PC-9 (cell line): ENCODE measurements around the gene IGF2R. TPM values are rescaled to one million over a fixed set of nuclear protein-coding genes. Genes with fewer than 3 reads are reported as not detected.

Experiments used
- BruUV-seq: library from RNA; stranded (reverse); fragments of 400-500 nt; replicated peaks from 2 replicates; lab custom pipeline; 2021; lab: Mats Ljungman, UMichigan
- CTCF ChIA-PET: fragments of 300-600 bp; sonication (Branson Sonifier 250); formaldehyde crosslinking; loops from one replicate; lab custom pipeline; 2022; ENCODE audit warnings: antibody characterized with exemption; lab: Charles Lee
- POLR2A ChIA-PET: fragments of 300-600 bp; sonication (Branson Sonifier 250); formaldehyde crosslinking; loops from one replicate; lab custom pipeline; 2022; ENCODE audit warnings: antibody characterized with exemption; ENCODE audit not compliant: unreplicated experiment; lab: Charles Lee
- DNase-seq, 2 experiments: peaks; one replicate each; pipeline versions ENCODE4 v3.0.0 to v3.0.0-alpha.2; 2015 to 2022; ENCODE audit warnings: mixed read lengths in 1 of 2
- H2AFZ ChIP-seq: fragments of 200-600 bp; sonication (generic); 2 replicates; pipeline ENCODE4 v1.8.1; 2017; ENCODE audit warnings: antibody characterized with exemption
- H3F3A ChIP-seq: fragments of 200-600 bp; sonication (generic); 2 replicates; pipeline ENCODE4 v1.8.1; 2017; ENCODE audit warnings: antibody characterized with exemption, mild to moderate bottlenecking, low read depth; ENCODE audit not compliant: insufficient read depth
- H3K27ac ChIP-seq: fragments of 200-600 bp; sonication (generic); 2 replicates; pipeline ENCODE4 v1.6.1; 2016; ENCODE audit warnings: mixed run types
- H3K27me3 ChIP-seq: fragments of 200-600 bp; sonication (generic); 2 replicates; pipeline ENCODE4 v1.6.1; 2016; ENCODE audit warnings: low read depth, mixed run types; ENCODE audit not compliant: insufficient read depth
- H3K36me3 ChIP-seq: fragments of 200-600 bp; sonication (generic); 2 replicates; pipeline ENCODE4 v1.6.1; 2016; ENCODE audit warnings: low read depth, mixed run types
- H3K4me1 ChIP-seq: fragments of 200-600 bp; sonication (generic); replicated peaks from 2 replicates; pipeline ENCODE4 v1.6.1; 2016; ENCODE audit warnings: mixed run types; ENCODE audit not compliant: insufficient read depth
- H3K4me2 ChIP-seq: fragments of 200-600 bp; sonication (generic); 2 replicates; pipeline ENCODE4 v1.6.1; 2017; ENCODE audit warnings: mixed run types
- H3K4me3 ChIP-seq: fragments of 200-600 bp; sonication (generic); 2 replicates; pipeline ENCODE4 v1.6.1; 2016; ENCODE audit warnings: mixed run types
- H3K79me2 ChIP-seq: fragments of 200-600 bp; sonication (generic); 2 replicates; pipeline ENCODE4 v1.6.1; 2017; ENCODE audit warnings: low read depth, mixed run types
- H3K9me2 ChIP-seq: fragments of 200-600 bp; sonication (generic); 2 replicates; pipeline ENCODE4 v1.8.1; 2017; ENCODE audit warnings: mild to moderate bottlenecking; ENCODE audit not compliant: insufficient read depth
- H3K9me3 ChIP-seq: fragments of 200-600 bp; sonication (generic); 2 replicates; pipeline ENCODE4 v1.8.1; 2016; ENCODE audit warnings: low read depth; ENCODE audit not compliant: insufficient read depth
- H4K20me1 ChIP-seq: fragments of 200-600 bp; sonication (generic); 2 replicates; pipeline ENCODE4 v1.8.1; 2017; ENCODE audit not compliant: insufficient read depth
- EZH2 ChIP-seq: fragments of 200-600 bp; sonication (generic); IDR thresholded peaks from 2 replicates; pipeline ENCODE4 v1.8.0; 2017; ENCODE audit warnings: antibody characterized with exemption, low read depth
- intact Hi-C: fragments of 100-400 bp; cut with micrococcal nuclease; formaldehyde crosslinking; loops from one replicate; pipeline ENCODE4 v1.10.0; 2022; ENCODE audit not compliant: unreplicated experiment
- total RNA-seq: library from RNA; stranded (reverse); gene quantifications from 2 replicates; pipeline ENCODE4 v1.2.3, GENCODE V29; 2021
- TF ChIP-seq, protein P1 (sequence below): fragments of 200-600 bp; sonication (generic); conservative IDR thresholded peaks from 2 replicates; pipeline ENCODE4 v1.6.1; 2017; ENCODE audit warnings: mixed run types, antibody characterized with exemption, mild to moderate bottlenecking, moderate library complexity

Gene IGF2R
- total RNA-seq, 1 experiment from 2014 or later, result 53.1 TPM

GRCh38 chr6:160038479-160038878 is 69.6 kb downstream of the IGF2R start:
- BruUV-seq, result no TSS peak
- H3K4me1 ChIP-seq, result no peaks in the 10 kb centered on the region
- no peaks in the 10 kb centered on the region for H3K79me2 ChIP-seq
- H3K4me3 ChIP-seq, result no peak overlapping the region
- TF ChIP-seq, protein P1, sequence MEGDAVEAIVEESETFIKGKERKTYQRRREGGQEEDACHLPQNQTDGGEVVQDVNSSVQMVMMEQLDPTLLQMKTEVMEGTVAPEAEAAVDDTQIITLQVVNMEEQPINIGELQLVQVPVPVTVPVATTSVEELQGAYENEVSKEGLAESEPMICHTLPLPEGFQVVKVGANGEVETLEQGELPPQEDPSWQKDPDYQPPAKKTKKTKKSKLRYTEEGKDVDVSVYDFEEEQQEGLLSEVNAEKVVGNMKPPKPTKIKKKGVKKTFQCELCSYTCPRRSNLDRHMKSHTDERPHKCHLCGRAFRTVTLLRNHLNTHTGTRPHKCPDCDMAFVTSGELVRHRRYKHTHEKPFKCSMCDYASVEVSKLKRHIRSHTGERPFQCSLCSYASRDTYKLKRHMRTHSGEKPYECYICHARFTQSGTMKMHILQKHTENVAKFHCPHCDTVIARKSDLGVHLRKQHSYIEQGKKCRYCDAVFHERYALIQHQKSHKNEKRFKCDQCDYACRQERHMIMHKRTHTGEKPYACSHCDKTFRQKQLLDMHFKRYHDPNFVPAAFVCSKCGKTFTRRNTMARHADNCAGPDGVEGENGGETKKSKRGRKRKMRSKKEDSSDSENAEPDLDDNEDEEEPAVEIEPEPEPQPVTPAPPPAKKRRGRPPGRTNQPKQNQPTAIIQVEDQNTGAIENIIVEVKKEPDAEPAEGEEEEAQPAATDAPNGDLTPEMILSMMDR, result no peak
- TF ChIP-seq EZH2, result no peak
- H3K4me2 ChIP-seq, result no peak overlapping the region
- no peak for DNase-seq
- H3K27ac ChIP-seq, result no peak overlapping the region
- no peaks in the 10 kb centered on the region for H3K9me2 ChIP-seq
- H3F3A ChIP-seq, result no peaks in the 10 kb centered on the region; the same call in 1 of the 2 replicates
- peaks cover 7% of the 10 kb centered on the region; the same call in 1 of the 2 replicates for H3K36me3 ChIP-seq
- POLR2A ChIA-PET, result no interaction called here
- H3K27me3 ChIP-seq, result no peaks in the 10 kb centered on the region
- intact Hi-C loops, result loop anchor here (5.0 kb wide), 1 partner anchor 66 kb away; no protein-coding TSS in a partner anchor
- CTCF ChIA-PET, result interaction anchor here (0.6 kb wide), 1 partner anchor 727 kb away, joined by 3 read pairs; no protein-coding TSS in a partner anchor
- H3K9me3 ChIP-seq, result no peaks in the 10 kb centered on the region
- H4K20me1 ChIP-seq, result no peaks in the 10 kb centered on the region
- H2AFZ ChIP-seq, result no peak overlapping the region

DNA sequence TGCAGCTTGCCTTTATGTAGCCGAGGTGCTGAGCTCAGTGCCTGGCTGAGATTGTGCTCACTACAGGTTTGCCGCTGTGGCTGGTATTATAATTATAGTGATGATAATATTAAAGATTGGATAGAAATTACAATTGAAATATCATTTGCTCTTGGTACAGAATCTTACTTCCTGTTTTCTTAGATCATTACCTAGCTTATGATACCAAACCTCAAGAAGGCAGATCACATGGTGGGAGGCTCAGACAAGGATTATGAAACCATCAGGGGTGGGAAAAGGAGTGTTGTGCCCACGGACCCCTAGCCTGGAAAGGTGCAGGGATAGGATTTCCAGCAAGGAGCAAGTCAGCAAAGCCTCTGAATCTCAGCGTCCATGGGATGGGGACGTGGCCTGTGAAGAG is 70.6 kb downstream of the IGF2R start:
- Histone ChIP-seq H3K79me2 (no peaks in the 10 kb centered on the region), H3K27me3 (no peaks in the 10 kb centered on the region), H3K36me3 (peaks cover 12% of the 10 kb centered on the region; the same call in 1 of the 2 replicates), H3K4me1 (no peaks in the 10 kb centered on the region), H3K9me3 (no peaks in the 10 kb centered on the region), H3K9me2 (no peaks in the 10 kb centered on the region), H3K27ac (no peak overlapping the region), H3K4me2 (no peak overlapping the region), H4K20me1 (no peaks in the 10 kb centered on the region), H3F3A (no peaks in the 10 kb centered on the region; the same call in 1 of the 2 replicates), H2AFZ (no peak overlapping the region), H3K4me3 (no peak overlapping the region)
- no peak for TF ChIP-seq EZH2
- TF ChIP-seq, protein P1, result no peak
- ChIA-PET CTCF (no interaction called here), POLR2A (no interaction called here)
- no peak for DNase-seq
- intact Hi-C loops, result loop anchor here (5.0 kb wide), 1 partner anchor 67 kb away; no protein-coding TSS in a partner anchor
- BruUV-seq, result no TSS peak

DNA sequence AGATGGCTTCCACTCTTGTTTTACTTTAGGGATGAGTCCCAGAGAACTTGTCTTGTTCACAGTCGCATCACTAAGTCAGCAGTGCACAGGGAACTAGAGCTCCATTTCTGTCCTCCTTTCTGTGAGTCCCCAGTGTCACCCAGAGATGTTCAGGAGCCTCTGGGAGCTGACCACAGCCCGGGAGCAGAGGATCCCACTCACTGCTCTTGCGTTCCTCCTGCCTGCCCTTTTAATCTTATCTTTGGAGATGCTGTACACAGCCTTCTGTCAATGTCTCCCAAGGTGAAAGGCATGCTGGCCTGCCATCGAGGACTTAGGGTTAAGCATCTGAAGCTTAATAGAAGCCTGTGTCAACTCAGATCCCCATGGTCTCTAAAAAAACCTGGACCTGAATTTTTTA is 71.2 kb downstream of the IGF2R start:
- ChIA-PET CTCF (no interaction called here), POLR2A (no interaction called here)
- no peaks in the 10 kb centered on the region for H3K27me3 ChIP-seq
- H3K9me2 ChIP-seq, result no peaks in the 10 kb centered on the region
- no peak overlapping the region for H3K27ac ChIP-seq
- no peak overlapping the region for H3K4me2 ChIP-seq
- no peaks in the 10 kb centered on the region for H3K4me1 ChIP-seq
- no peak for DNase-seq
- no peaks in the 10 kb centered on the region for H3K79me2 ChIP-seq
- no peaks in the 10 kb centered on the region; the same call in 1 of the 2 replicates for H3F3A ChIP-seq
- intact Hi-C loops, result no loop called here
- TF ChIP-seq, protein P1, result no peak
- TF ChIP-seq EZH2, result no peak
- no peaks in the 10 kb centered on the region for H3K9me3 ChIP-seq
- no peak overlapping the region for H3K4me3 ChIP-seq
- H4K20me1 ChIP-seq, result no peaks in the 10 kb centered on the region
- H3K36me3 ChIP-seq, result peaks cover 18% of the 10 kb centered on the region; the same call in 1 of the 2 replicates
- H2AFZ ChIP-seq, result no peak overlapping the region
- BruUV-seq, result no TSS peak
